Omental fat pad (tissue), 4 donors: ENCODE results near the gene SUDS3. TPM values are rescaled to one million over a fixed set of nuclear protein-coding genes. Genes with fewer than 3 reads are reported as not detected.

Experiments
- ATAC-seq: fragments of 150-250 bp; one replicate; pipeline ENCODE4 v1.9.1; 2016; ENCODE audit warnings: mild to moderate bottlenecking, moderate library complexity; ENCODE audit not compliant: low FRiP score
- DNase-seq: peaks from one replicate; pipeline ENCODE4 v3.0.0-alpha.2; 2019; ENCODE audit warnings: low spot score
- CTCF ChIP-seq, 3 donors: fragments of 450-650 bp; IDR thresholded peaks; one replicate each; pipeline ENCODE4 v1.5.1; 2016 to 2017; ENCODE audit warnings: antibody characterized with exemption in 3 of 3, mild to moderate bottlenecking in 3 of 3, moderate library complexity in 2 of 3
- total RNA-seq, 4 donors: library from RNA; depleted of rRNA; stranded (reverse); fragments of >200 nt; gene quantifications; one replicate each; pipeline ENCODE4 v1.1.0, GENCODE V29; 2016

SUDS3 gene
- total RNA-seq, 4 donors from 2014 or later: 27.7 to 45.6 (median 29.6) TPM

DNA sequence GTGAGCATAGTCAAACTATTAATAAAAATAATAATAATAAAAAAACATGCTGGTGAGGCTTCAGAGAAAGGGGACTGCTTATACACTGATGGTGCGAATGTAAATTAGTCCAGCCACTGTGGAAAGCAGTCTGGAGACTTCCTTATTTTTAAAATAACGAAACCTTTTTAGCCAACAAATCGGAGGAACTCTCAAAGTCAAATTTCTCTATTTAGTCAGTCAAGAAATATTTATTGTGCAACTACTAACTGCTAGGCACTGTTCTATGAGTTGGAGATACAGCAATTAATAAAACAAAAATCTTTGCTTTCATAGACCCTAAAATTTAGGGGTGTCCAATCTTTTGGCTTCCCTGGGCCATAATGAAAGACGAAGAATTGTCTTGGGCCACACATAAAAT lies 14.5 kb upstream of the SUDS3 start:
- ATAC-seq (no peak), DNase-seq (no peak)
- TF ChIP-seq CTCF (IDR thresholded peaks at IDR 0.05): no peak

- no peak for ATAC-seq
- no peak for TF ChIP-seq CTCF (IDR thresholded peaks at IDR 0.05)
These were observed 7.5 kb upstream of the SUDS3 start for GRCh38 chr12:118368821-118369220.

DNA sequence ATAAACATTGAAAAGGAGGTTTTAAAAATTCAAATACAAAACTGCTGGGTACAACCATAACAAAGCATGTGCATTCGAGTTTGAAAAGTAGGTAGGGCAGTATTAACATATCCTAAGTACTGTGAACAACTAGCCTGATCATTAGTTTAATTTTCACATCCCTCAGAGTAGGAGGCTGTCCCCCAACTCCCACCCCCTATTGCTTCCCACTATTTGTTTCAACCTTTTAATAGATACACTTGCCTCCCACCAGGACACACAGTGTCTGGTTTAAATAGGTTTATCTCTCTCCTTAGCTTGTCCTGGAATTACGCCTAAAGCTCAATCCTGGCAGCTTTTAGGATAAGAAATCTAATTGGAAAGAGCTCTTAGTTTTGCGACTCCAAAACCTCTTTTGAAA lies 5.8 kb upstream of the SUDS3 start:
- TF ChIP-seq CTCF (IDR thresholded peaks at IDR 0.05): no peak
- DNase-seq (no peak), ATAC-seq (no peak)

More at GRCh38 chr12:118368821-118369220, 7.5 kb upstream of the SUDS3 start:
- DNase-seq: no peak

GRCh38 chr12:118371321-118372282 lies 4.8 kb upstream of the SUDS3 start:
- ATAC-seq (no peak), DNase-seq (no peak)
- TF ChIP-seq CTCF (IDR thresholded peaks at IDR 0.05): no peak

- ATAC-seq: peak; percentile 97
- DNase-seq: peak; percentile 90
- no peak for TF ChIP-seq CTCF (IDR thresholded peaks at IDR 0.05)
These were observed 3.5 kb upstream of the SUDS3 start, which contains the start of gene TAOK3 for GRCh38 chr12:118372541-118373495. Gene TAOK3 (minus strand): TSS chr12:118372907. CDS start chr12:118255567, 117,340 bp downstream.

GRCh38 chr12:118373616-118374015 lies 2.7 kb upstream of the SUDS3 start:
- no peak for TF ChIP-seq CTCF (IDR thresholded peaks at IDR 0.05)
- ATAC-seq (no peak), DNase-seq (no peak)
